AG09309 (cell line): Measurements from ENCODE around the gene MATK.

Source experiments
- DNase-seq: peaks from one replicate; pipeline ENCODE4 v3.0.0-alpha.2; 2010; ENCODE audit warnings: low read depth
- H3K4me3 ChIP-seq: 2 replicates; pipeline ENCODE4 v1.5.1; 2011; ENCODE audit warnings: mild to moderate bottlenecking, low read depth, low read length, moderate library complexity; ENCODE audit not compliant: control insufficient read depth
- TF ChIP-seq, protein P1 (sequence below): IDR thresholded peaks from 2 replicates; pipeline ENCODE4 v1.5.1; 2011; ENCODE audit warnings: mild to moderate bottlenecking, low read depth, low read length, inconsistent platforms; ENCODE audit not compliant: insufficient read depth, control insufficient read depth; ENCODE audit errors: missing control alignments

The MATK gene

DNA sequence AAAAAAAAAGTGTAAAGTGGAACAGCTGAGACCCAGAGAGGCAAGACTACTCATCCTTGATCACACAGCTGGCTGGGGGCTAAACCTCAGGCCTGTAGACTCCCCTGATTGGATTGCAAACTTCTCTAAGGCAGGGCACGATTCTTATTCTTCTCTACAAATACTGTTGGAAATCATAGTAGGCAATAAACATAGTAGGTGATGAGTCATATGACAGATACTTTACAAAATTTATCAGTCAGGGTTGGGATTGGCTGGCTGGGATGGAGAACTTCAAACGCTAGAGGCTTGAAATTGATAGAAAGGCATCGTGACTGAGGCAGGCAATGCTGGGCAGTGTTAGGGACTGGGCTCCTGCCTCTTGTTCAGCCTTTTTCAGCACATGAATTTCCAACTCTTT is 5.9 kb upstream of the MATK start:
- TF ChIP-seq, protein P1, sequence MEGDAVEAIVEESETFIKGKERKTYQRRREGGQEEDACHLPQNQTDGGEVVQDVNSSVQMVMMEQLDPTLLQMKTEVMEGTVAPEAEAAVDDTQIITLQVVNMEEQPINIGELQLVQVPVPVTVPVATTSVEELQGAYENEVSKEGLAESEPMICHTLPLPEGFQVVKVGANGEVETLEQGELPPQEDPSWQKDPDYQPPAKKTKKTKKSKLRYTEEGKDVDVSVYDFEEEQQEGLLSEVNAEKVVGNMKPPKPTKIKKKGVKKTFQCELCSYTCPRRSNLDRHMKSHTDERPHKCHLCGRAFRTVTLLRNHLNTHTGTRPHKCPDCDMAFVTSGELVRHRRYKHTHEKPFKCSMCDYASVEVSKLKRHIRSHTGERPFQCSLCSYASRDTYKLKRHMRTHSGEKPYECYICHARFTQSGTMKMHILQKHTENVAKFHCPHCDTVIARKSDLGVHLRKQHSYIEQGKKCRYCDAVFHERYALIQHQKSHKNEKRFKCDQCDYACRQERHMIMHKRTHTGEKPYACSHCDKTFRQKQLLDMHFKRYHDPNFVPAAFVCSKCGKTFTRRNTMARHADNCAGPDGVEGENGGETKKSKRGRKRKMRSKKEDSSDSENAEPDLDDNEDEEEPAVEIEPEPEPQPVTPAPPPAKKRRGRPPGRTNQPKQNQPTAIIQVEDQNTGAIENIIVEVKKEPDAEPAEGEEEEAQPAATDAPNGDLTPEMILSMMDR: no peak
- no peak for DNase-seq
- no peak overlapping the region for H3K4me3 ChIP-seq

DNA sequence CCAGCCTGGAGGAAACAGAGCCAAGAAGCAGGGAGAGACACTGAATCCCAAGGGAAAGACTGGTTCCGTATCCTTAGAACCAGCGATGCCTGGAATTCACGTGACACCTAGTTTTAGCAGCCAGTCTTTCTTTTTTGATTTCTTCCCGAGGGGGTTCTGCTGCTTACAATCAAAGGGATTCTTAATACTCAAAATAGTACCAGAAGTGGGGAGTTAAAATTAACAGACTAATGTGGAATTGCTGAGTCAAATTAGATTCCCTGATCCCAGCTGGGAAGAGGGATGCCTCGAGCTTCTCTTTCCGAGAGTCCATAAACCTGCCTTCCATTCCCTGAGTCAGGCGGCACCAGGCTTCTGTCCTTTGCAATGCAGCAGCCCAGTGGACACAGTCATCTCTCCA is 4.8 kb upstream of the MATK start:
- no peak for DNase-seq

DNA sequence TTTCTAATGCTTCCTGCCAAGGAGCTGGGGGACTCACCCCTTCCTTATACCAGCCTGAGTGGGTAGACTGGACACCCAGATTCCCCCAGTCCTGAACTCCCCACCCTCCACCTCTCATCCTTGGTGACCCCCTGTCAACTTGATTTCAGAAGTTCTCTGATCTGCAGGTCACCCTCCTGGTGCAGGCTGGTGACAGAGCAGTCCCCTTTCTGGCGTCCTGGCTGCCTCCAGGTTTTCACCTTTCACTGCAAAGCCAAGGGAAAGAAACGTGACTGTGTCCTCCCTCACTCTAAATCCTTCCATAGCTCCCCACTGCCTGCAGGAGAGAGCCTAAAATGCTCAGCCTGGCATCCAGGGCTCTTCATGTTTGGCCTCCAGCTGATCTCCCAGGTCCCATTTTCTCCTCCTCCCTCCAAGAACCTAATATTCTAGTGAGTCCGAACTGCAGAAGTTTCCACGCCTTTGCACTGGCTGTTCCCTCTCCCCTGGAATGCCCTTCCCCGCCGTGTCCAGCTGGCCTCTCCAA is 4.1 kb upstream of the MATK start:
- H3K4me3 ChIP-seq: no peak overlapping the region
- DNase-seq: no peak
- TF ChIP-seq, protein P1: no peak

More for the DNA sequence above, 4.8 kb upstream of the MATK start:
- TF ChIP-seq, protein P1: no peak
- H3K4me3 ChIP-seq: no peak overlapping the region

DNA sequence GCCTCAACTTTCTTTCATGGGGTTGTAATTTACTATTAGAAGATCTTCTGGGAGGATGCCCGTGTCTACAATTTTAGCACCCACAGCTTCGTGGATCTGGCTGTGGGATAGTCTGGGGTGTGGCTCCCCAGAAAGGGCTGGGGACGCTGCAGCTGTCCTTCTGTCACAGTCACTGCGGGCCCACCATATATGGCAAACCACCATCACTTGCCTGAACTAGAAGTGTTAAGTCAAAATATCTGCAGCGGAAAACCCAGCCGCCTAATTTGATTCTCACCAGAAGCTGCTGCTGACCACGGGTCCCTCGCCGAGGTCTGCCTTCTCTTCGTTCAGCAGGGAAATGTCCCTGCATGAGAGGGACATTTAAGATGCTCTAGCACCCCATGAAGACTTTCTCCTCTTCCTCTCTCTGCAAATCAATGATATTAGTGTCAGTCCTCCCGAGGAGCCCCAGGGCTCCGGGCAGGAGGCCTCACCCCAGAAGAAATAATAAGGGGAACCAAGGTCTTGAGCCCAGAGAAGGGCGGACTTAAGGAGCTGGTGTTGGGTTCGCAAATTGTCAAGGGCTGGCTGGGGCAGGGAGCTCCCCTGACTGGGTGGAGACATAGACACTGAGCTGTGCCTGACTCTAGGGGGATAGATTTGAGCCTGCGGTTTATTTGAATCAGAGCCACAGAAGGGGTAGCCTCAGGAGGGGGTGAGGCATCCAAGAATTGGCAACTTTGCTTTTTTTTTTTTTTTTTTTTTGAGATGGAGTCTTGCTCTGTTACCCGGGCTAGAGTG is 3.0 kb upstream of the MATK start:
- no peak overlapping the region for H3K4me3 ChIP-seq
- TF ChIP-seq, protein P1: no peak
- DNase-seq: no peak

DNA sequence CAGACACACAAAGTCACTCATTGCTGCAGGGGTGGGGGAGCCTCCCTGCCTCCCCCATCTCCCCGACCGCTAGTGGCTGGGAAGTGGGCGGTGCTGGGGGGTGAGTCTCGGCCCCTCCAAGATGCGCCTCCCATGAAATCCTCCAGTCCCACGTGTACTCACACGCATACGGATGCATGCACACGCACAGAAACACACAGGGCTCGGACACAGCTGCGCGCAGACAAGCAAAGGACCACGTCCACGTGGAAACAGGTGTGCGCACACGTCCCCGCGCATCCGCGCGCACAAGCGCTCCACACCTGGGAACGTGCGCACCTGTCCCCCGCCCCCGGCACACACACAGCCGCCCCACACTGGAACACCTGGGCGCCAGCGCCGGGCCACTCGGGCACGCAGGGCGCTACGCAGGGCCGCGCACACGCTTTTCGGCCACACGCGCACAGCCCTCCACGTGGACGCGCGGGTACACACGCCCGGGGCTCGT is 687 bp downstream of the MATK start:
- TF ChIP-seq, protein P1: no peak
- DNase-seq: no peak
- no peak overlapping the region for H3K4me3 ChIP-seq

DNA sequence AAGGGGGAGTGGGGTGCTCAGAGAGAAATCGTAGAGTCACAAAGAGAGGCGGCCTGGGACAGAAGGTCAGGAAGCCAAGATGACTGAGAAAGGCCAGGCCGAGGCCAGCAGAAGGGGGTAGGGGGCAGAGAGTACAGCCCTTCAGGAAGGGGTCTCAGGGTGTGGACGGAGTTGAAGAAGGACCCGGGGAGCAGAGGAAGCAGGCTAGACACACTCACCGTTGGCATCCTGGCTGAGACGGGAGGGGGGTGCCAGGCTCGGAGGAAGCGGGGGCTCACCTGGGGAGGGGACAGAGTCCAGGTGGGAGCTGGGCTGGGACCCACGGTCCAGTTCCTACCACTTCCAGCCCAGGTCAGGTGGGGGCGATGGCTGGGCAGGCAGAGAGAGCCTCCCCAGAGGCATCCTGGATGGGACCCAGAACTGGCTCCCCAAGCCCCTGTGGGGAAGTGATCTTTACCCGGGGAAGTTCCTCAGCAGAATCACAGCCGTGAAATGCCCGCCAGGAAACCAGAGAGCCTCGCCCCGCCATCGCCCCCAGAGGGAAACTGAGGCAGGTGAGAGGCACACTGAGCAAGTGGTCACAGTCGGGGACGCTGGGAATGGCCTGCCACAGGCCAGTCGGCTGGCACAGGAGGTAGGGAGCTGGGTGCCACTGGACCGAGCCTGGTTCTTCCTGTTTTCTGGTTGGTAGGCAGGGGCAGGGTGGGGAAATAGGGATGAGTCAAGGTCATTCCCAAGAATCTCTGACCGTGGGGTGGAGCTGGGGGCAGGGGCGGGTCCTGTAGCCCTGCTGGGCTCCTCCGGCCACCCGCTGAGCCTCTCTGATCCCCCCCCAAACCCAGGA is 1.4 kb downstream of the MATK start:
- DNase-seq: no peak
- no peak overlapping the region for H3K4me3 ChIP-seq
- TF ChIP-seq, protein P1: no peak
